Stimulated activated CD4-positive, alpha-beta T cell treated with anti-CD3 and anti-CD28 coated beads, TNF-alpha, amount 100 ng/mL, for 48 hours (primary cell): ENCODE data around the gene DENND4B.

Experiments used
- DNase-seq, 3 donors: peaks; one replicate each; pipeline ENCODE4 v3.0.0-alpha.2; 2020; ENCODE audit warnings: low read depth in 3 of 3

The DENND4B gene

GRCh38 chr1:153968408-153968807 is 21.9 kb upstream of the DENND4B start:
- no peak for DNase-seq

- DNase-seq, result no peak
Measured at GRCh38 chr1:153968000-153968363, 21.5 kb upstream of the DENND4B start.

- peak; percentile 63 to 76 (median 75) for DNase-seq
Measured at GRCh38 chr1:153967107-153967999, 20.8 kb upstream of the DENND4B start, which contains the start of gene CREB3L4. CREB3L4 (plus strand) TSS chr1:153967902; CDS start chr1:153968526, 624 bp downstream.

GRCh38 chr1:153963850-153964331 is 17.4 kb upstream of the DENND4B start:
- no peak for DNase-seq

- DNase-seq, result peak; percentile 89 to 98 (median 93)
Measured at GRCh38 chr1:153963030-153963849, 16.7 kb upstream of the DENND4B start, which contains the start of gene SLC39A1. SLC39A1 (minus strand) TSS chr1:153963537; CDS start chr1:153962715, 822 bp downstream.

- DNase-seq, result no peak
Measured at GRCh38 chr1:153962088-153963029, 15.8 kb upstream of the DENND4B start.

- no peak for DNase-seq
Measured at GRCh38 chr1:153961421-153961820, 14.9 kb upstream of the DENND4B start.

- DNase-seq, result no peak
Measured at GRCh38 chr1:153960206-153960605, 13.7 kb upstream of the DENND4B start.

- DNase-seq, result no peak
Measured at GRCh38 chr1:153959454-153959853, 12.9 kb upstream of the DENND4B start.

GRCh38 chr1:153958961-153959260 is 12.4 kb upstream of the DENND4B start:
- DNase-seq, result no peak

- DNase-seq, result peak; percentile 96
Measured at GRCh38 chr1:153958111-153958960, 11.8 kb upstream of the DENND4B start, which contains the start of gene CRTC2. CRTC2 (minus strand) TSS chr1:153958612; CDS start chr1:153958497, 115 bp downstream.

GRCh38 chr1:153957744-153958110 is 11.2 kb upstream of the DENND4B start:
- no peak for DNase-seq

GRCh38 chr1:153956997-153957715 is 10.6 kb upstream of the DENND4B start:
- DNase-seq, result no peak

- DNase-seq, result no peak
Measured at GRCh38 chr1:153954826-153955225, 8.3 kb upstream of the DENND4B start.

GRCh38 chr1:153953859-153954365 is 7.4 kb upstream of the DENND4B start:
- DNase-seq, result no peak

- no peak for DNase-seq
Measured at GRCh38 chr1:153951801-153952200, 5.3 kb upstream of the DENND4B start.

- DNase-seq, result no peak
Measured at GRCh38 chr1:153951183-153951582, 4.7 kb upstream of the DENND4B start.

- DNase-seq, result peak; percentile 32 to 65 (median 51)
Measured at GRCh38 chr1:153945795-153946621, 510 bp downstream of the DENND4B start.
